RWPE2 (cell line): ENCODE data around the gene IDE.

Experiments
- ATAC-seq: fragments of 200-7000 bp; cut with Tn5 transposase; 3 replicates; pipeline ENCODE4 v1.9.1; 2021; ENCODE audit warnings: low read depth
- DNase-seq: peaks from one replicate; pipeline ENCODE4 v3.0.0-alpha.2; 2020; ENCODE audit warnings: low spot score
- H3K27ac ChIP-seq: fragments of 450-650 bp; 2 replicates; pipeline ENCODE4 v1.5.1; 2017; ENCODE audit warnings: mild to moderate bottlenecking; ENCODE audit not compliant: poor library complexity, severe bottlenecking
- H3K27me3 ChIP-seq: fragments of 250-450 bp; sonication (Bioruptor Pico); 2 replicates; pipeline ENCODE4 v1.5.1; 2021; ENCODE audit warnings: mild to moderate bottlenecking, moderate library complexity; ENCODE audit not compliant: insufficient read depth, poor library complexity, severe bottlenecking
- H3K36me3 ChIP-seq: fragments of 250-450 bp; sonication (Bioruptor Pico); 2 replicates; pipeline ENCODE4 v1.5.1; 2020; ENCODE audit warnings: low read depth, mild to moderate bottlenecking, moderate library complexity
- H3K4me1 ChIP-seq: fragments of 250-450 bp; sonication (Bioruptor Pico); 2 replicates; pipeline ENCODE4 v1.5.1; 2021; ENCODE audit warnings: mild to moderate bottlenecking, moderate library complexity; ENCODE audit not compliant: insufficient read depth, poor library complexity, severe bottlenecking
- H3K4me3 ChIP-seq: fragments of 250-450 bp; sonication (Bioruptor Pico); 2 replicates; pipeline ENCODE4 v1.5.1; 2021; ENCODE audit warnings: mild to moderate bottlenecking, moderate library complexity; ENCODE audit not compliant: severe bottlenecking
- H3K9me3 ChIP-seq: fragments of 250-450 bp; sonication (Bioruptor Pico); 2 replicates; pipeline ENCODE4 v1.5.1; 2021; ENCODE audit warnings: mild to moderate bottlenecking, moderate library complexity; ENCODE audit not compliant: severe bottlenecking
- TF ChIP-seq, protein P1 (sequence below): fragments of 450-650 bp; IDR thresholded peaks from one replicate; pipeline ENCODE4 v1.5.1; 2017; ENCODE audit warnings: mild to moderate bottlenecking, moderate library complexity; ENCODE audit not compliant: poor library complexity, severe bottlenecking

The IDE gene

DNA sequence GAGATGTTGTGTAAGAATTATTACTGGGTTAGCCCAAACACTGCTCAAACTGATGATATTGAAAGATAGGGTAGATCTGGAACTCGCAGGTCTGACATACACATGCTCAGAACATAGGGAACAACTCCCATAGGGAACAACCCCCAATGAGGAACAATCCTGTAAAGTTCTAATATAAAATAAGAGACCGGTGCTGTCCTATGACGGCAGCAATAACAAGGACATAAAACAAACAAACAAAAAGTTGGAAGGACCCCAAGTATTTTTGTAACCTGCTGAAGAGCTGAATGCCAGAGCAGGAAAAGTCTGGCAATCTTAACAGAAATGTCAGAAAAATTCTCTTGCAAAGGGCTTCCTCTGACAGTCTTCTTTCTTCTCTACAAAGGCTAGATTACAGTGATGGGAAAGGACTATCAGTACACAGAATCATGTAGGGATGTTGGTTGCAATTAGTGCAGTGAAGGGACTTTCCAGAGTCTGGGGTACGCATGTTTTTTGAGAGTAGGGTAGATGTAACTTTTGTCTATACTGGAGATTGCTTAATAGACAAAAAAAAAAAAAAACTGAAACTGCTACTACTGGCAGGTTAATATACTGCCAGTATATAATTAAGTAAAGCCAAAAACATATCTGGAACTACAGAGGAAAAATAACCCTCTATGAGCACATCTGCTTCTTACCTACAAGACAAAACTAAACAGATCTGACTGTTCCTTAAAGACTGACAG, 35.5 kb downstream of the IDE start:
- H3K27ac ChIP-seq: no peak overlapping the region

DNA sequence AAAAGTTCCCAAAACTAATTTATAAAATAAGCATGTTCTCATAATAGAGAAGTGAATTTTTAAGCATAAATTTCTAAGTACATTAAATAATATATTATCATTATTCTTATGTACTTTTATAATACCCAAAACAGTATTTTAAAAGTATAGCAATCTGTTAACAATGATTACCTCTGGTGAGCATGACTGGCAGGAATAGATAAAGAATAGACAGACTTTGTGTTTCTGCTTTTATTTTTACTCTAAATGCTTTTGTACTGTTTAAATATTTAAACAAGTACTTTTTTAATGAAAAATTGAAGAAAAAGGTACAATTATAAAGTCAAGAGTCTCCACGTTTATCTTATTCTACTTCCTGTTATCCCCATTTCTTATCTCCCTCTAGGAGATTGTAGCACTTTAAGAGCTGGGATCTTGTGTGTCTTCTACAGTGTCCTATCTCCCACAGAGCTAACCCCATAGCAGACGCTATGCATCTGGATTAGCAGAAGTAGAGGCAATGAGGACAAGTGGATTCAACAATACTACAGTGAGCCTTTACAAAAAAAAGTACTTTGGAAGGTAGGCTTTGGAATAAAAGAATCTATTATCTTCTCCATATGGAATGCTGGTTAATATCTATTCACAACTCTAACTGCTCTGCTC, 42.9 kb downstream of the IDE start:
- DNase-seq (no peak), ATAC-seq (no peak)
- TF ChIP-seq, protein P1, sequence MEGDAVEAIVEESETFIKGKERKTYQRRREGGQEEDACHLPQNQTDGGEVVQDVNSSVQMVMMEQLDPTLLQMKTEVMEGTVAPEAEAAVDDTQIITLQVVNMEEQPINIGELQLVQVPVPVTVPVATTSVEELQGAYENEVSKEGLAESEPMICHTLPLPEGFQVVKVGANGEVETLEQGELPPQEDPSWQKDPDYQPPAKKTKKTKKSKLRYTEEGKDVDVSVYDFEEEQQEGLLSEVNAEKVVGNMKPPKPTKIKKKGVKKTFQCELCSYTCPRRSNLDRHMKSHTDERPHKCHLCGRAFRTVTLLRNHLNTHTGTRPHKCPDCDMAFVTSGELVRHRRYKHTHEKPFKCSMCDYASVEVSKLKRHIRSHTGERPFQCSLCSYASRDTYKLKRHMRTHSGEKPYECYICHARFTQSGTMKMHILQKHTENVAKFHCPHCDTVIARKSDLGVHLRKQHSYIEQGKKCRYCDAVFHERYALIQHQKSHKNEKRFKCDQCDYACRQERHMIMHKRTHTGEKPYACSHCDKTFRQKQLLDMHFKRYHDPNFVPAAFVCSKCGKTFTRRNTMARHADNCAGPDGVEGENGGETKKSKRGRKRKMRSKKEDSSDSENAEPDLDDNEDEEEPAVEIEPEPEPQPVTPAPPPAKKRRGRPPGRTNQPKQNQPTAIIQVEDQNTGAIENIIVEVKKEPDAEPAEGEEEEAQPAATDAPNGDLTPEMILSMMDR: no peak
- Histone ChIP-seq H3K36me3 (peaks cover 59% of the 10 kb centered on the region), H3K9me3 (no peaks in the 10 kb centered on the region), H3K27ac (no peak overlapping the region), H3K4me1 (no peaks in the 10 kb centered on the region), H3K4me3 (no peak overlapping the region), H3K27me3 (no peaks in the 10 kb centered on the region)

More for the DNA sequence above, 35.5 kb downstream of the IDE start:
- DNase-seq: no peak
- H3K9me3 ChIP-seq: no peaks in the 10 kb centered on the region
- no peak for ATAC-seq
- peaks cover 24% of the 10 kb centered on the region for H3K36me3 ChIP-seq
- TF ChIP-seq, protein P1: no peak
- H3K27me3 ChIP-seq: no peaks in the 10 kb centered on the region
- no peaks in the 10 kb centered on the region for H3K4me1 ChIP-seq
- no peak overlapping the region for H3K4me3 ChIP-seq

DNA sequence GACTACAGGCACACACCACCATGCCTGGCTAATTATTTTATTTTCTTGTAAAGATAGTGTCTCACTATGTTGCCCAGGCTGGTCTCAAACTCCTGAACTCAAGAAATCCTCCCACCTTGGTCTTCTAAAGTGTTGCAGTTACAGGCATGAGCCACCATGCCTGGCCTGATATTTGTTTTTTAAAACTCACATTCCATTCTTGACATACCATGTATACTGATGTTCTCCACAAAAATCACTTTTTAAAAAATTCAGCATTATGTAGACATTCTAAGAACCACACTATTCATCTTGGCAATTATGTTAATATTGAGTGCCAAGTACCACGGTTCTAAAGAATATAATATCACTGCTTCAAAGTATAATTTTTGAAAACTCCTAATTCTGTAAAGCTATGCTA, 43.5 kb downstream of the IDE start:
- Histone ChIP-seq H3K36me3 (peaks cover 56% of the 10 kb centered on the region), H3K4me3 (no peak overlapping the region), H3K27me3 (no peaks in the 10 kb centered on the region), H3K27ac (no peak overlapping the region), H3K4me1 (no peaks in the 10 kb centered on the region), H3K9me3 (no peaks in the 10 kb centered on the region)
- TF ChIP-seq, protein P1: no peak
- ATAC-seq (no peak), DNase-seq (no peak)

DNA sequence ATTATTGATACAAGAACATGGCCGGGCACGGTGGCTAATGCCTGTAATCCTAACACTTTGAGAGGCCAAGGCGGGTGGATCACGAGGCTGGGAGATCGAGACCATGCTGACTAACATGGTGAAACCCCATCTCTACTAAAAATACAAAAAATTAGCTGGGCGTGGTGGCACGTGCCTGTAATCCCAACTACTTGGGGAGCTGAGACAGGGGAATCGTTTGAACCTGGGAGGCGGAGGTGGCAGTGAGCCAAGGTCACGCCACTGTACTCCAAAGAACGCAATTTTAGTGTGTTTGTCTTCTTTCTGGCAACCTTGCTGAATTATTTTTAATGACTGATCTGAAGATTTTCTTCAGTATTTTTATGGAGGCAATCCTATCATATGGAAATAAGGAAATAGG, 46.2 kb downstream of the IDE start:
- no peaks in the 10 kb centered on the region for H3K9me3 ChIP-seq
- no peaks in the 10 kb centered on the region for H3K27me3 ChIP-seq
- no peaks in the 10 kb centered on the region for H3K4me1 ChIP-seq
- TF ChIP-seq, protein P1: no peak
- no peak for DNase-seq
- H3K27ac ChIP-seq: no peak overlapping the region
- peaks cover 42% of the 10 kb centered on the region for H3K36me3 ChIP-seq
- ATAC-seq: no peak
- no peak overlapping the region for H3K4me3 ChIP-seq

DNA sequence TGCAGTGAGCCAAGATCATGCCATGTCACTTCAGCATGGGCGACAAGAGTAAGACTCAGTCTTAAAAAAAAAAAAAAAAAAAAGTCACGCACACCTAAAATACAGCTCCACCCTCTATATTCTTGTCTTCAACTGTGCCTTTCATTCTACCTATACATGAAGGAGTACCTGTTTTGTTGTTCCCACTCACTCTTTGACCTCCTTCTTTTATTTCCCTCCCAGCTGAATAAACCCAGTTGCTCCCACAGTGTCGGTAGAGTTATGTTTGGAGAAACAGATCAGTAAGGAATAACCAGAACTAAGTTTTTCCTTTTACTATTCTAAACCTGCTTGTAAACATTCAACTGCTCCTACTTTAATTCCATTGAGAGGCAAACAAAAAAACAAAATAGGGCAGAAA, 50.3 kb downstream of the IDE start:
- Histone ChIP-seq H3K4me1 (no peaks in the 10 kb centered on the region), H3K4me3 (no peak overlapping the region), H3K27ac (no peak overlapping the region), H3K36me3 (peaks cover 23% of the 10 kb centered on the region), H3K27me3 (no peaks in the 10 kb centered on the region), H3K9me3 (no peaks in the 10 kb centered on the region)
- TF ChIP-seq, protein P1: no peak
- ATAC-seq (no peak), DNase-seq (no peak)
